Esophagus muscularis mucosa (tissue), 4 donors: Measurements from ENCODE around the gene SSTR4. TPM values are rescaled to one million over a fixed set of nuclear protein-coding genes. Genes with fewer than 3 reads are reported as not detected.

Experiments used
- DNase-seq: peaks from one replicate; pipeline ENCODE4 v3.0.0-alpha.2; 2017; ENCODE audit errors: extremely low spot score
- H3K27ac ChIP-seq, 4 donors: fragments of 200-600 bp; sonication (generic); replicated peaks in 1 of 4; 1 replicate in 3 of 4; 2 replicates in 1 of 4; pipeline ENCODE4 v1.5.1; 2016 to 2019; ENCODE audit warnings: mild to moderate bottlenecking in 1 of 4
- H3K27me3 ChIP-seq, 4 donors: fragments of 200-600 bp; sonication (generic); one replicate each; pipeline versions ENCODE4 v1.5.1 to v1.6.0; 2016 to 2019
- H3K36me3 ChIP-seq, 4 donors: fragments of 200-600 bp; sonication (generic); one replicate each; pipeline ENCODE4 v1.5.1; 2016 to 2019
- H3K4me1 ChIP-seq, 4 donors: fragments of 200-600 bp; sonication (generic); one replicate each; pipeline ENCODE4 v1.5.1; 2016 to 2019
- H3K4me3 ChIP-seq, 4 donors: fragments of 200-600 bp; sonication (generic); 1 replicate in 2 of 4; 2 replicates in 2 of 4; pipeline ENCODE4 v1.5.1; 2016 to 2019; ENCODE audit warnings: mild to moderate bottlenecking in 4 of 4, moderate library complexity in 1 of 4
- H3K9me3 ChIP-seq, 4 donors: fragments of 200-600 bp; sonication (generic); 1 replicate in 3 of 4; 2 replicates in 1 of 4; pipeline ENCODE4 v1.5.1; 2016 to 2019
- CTCF ChIP-seq, 3 experiments: fragments of 200-600 bp in 2 of 3; fragments of 450-650 bp in 1 of 3; sonication (generic) in 2 of 3; IDR thresholded peaks; one replicate each; pipeline ENCODE4 v1.5.1; 2017 to 2019; ENCODE audit warnings: antibody characterized with exemption in 3 of 3, mild to moderate bottlenecking in 2 of 3, moderate library complexity in 1 of 3
- EP300 ChIP-seq: sonication (generic); formaldehyde crosslinking; IDR thresholded peaks from one replicate; pipeline ENCODE4 v1.6.1; 2017; ENCODE audit warnings: antibody characterized with exemption
- POLR2A ChIP-seq: fragments of 450-650 bp; IDR thresholded peaks from one replicate; pipeline ENCODE4 v1.6.1; 2017; ENCODE audit warnings: antibody characterized with exemption, moderate library complexity, mild to moderate bottlenecking, low read depth
- POLR2AphosphoS5 ChIP-seq, 2 donors: sonication (generic); formaldehyde crosslinking; IDR thresholded peaks; one replicate each; pipeline ENCODE4 v1.6.1; 2017; ENCODE audit warnings: antibody characterized with exemption in 2 of 2
- WGBS: methylation state at CpG from one replicate; pipeline ENCODE4 v1.1.5; 2018; 5-methylcytosine and 5-hydroxymethylcytosine counted together
- intact Hi-C: fragments of 100-400 bp; cut with DNase I; formaldehyde crosslinking; loops from one replicate; pipeline ENCODE4 v1.15.1; 2023
- total RNA-seq, 4 donors: library from RNA; depleted of rRNA; stranded (reverse); fragments of >200 nt; gene quantifications; one replicate each; pipeline versions ENCODE4 v1.1.0 to v1.2.1, GENCODE V29; 2016

SSTR4 gene
- total RNA-seq, 4 donors from 2014 or later, result not detected

- intact Hi-C loops, result no loop called here
- no peak for DNase-seq
Observed at GRCh38 chr20:23079016-23079351, 43.9 kb downstream of the SSTR4 start.

GRCh38 chr20:23079926-23080325 lies 44.8 kb downstream of the SSTR4 start:
- peaks cover 16 to 31% (median 24%) of the 10 kb centered on the region in 4 donors for H3K4me1 ChIP-seq
- DNase-seq, result no peak
- peaks cover 0 to 17% (median 0%) of the 10 kb centered on the region in 4 donors for H3K36me3 ChIP-seq
- TF ChIP-seq CTCF (IDR thresholded peaks at IDR 0.05) (no peak), POLR2A (no peak), POLR2AphosphoS5 (IDR thresholded peaks at IDR 0.05) (no peak), EP300 (no peak)
- 76% methylated on average over 2 of the region's 2 CpGs for WGBS
- no peaks in the 10 kb centered on the region for H3K27me3 ChIP-seq
- intact Hi-C loops, result no loop called here
- no peaks in the 10 kb centered on the region for H3K9me3 ChIP-seq
- H3K4me3 ChIP-seq, result no peak overlapping the region
- no peak overlapping the region for H3K27ac ChIP-seq

More at GRCh38 chr20:23079016-23079351, 43.9 kb downstream of the SSTR4 start:
- Histone ChIP-seq H3K27me3 (no peaks in the 10 kb centered on the region), H3K4me1 (peaks cover 16 to 31% (median 24%) of the 10 kb centered on the region in 4 donors), H3K36me3 (peaks cover 0 to 17% (median 0%) of the 10 kb centered on the region in 4 donors), H3K4me3 (no peak overlapping the region), H3K9me3 (no peaks in the 10 kb centered on the region), H3K27ac (no peak overlapping the region)
- peak in 1 of 3 experiments; percentile 27 for TF ChIP-seq CTCF (IDR thresholded peaks at IDR 0.05)
- TF ChIP-seq POLR2A, result no peak
- 55% methylated on average over 6 of the region's 6 CpGs for WGBS

- peak overlapping the region in 1 of 4 donors; percentile 18 for H3K27ac ChIP-seq
- no peak overlapping the region for H3K4me3 ChIP-seq
- H3K4me1 ChIP-seq, result peaks cover 16 to 37% (median 27%) of the 10 kb centered on the region in 4 donors
- no peak for DNase-seq
- no peaks in the 10 kb centered on the region for H3K9me3 ChIP-seq
- intact Hi-C loops, result no loop called here
- H3K27me3 ChIP-seq, result no peaks in the 10 kb centered on the region
- no peak for TF ChIP-seq CTCF (IDR thresholded peaks at IDR 0.05)
- no peak for TF ChIP-seq POLR2A
- TF ChIP-seq EP300, result no peak
- TF ChIP-seq POLR2AphosphoS5 (IDR thresholded peaks at IDR 0.05), result no peak
- peaks cover 0 to 17% (median 0%) of the 10 kb centered on the region in 4 donors for H3K36me3 ChIP-seq
- 90% methylated on average over 8 of the region's 10 CpGs for WGBS
Observed at GRCh38 chr20:23080521-23080920, 45.4 kb downstream of the SSTR4 start.

- intact Hi-C loops, result no loop called here
- Histone ChIP-seq H3K27ac (peak overlapping the region in 2 of 4 donors; percentile 2 to 15), H3K4me1 (peaks cover 20 to 45% (median 35%) of the 10 kb centered on the region in 4 donors)
Observed at GRCh38 chr20:23081263-23081819, 46.2 kb downstream of the SSTR4 start.

More at GRCh38 chr20:23081263-23081819, 46.2 kb downstream of the SSTR4 start:
- Histone ChIP-seq H3K27me3 (no peaks in the 10 kb centered on the region), H3K9me3 (no peaks in the 10 kb centered on the region), H3K4me3 (peak overlapping the region; percentile 17 to 57 (median 47)), H3K36me3 (peaks cover 0 to 17% (median 0%) of the 10 kb centered on the region in 4 donors)
- no peak for TF ChIP-seq EP300
- TF ChIP-seq CTCF (IDR thresholded peaks at IDR 0.05), result no peak
- no peak for TF ChIP-seq POLR2A
- no peak for TF ChIP-seq POLR2AphosphoS5 (IDR thresholded peaks at IDR 0.05)
- no peak for DNase-seq
- WGBS, result 69% methylated on average over 5 of the region's 9 CpGs
